Measurements from ENCODE around the gene C12orf76.

C12orf76 gene

GRCh38 chr12:110084314-110085015 lies 36.1 kb upstream of the C12orf76 start:
- in situ Hi-C loops (cut with HindIII; ENCODE audit: low sequenced_read_pairs), result no loop called here
- H3K4me3 ChIP-seq (ENCODE audit: low read depth, low read length), result no peak overlapping the region
- TF ChIP-seq CTCF (IDR thresholded peaks at IDR 0.05; ENCODE audit: low read depth, low read length, missing control alignments), result no peak
- no peak for DNase-seq (ENCODE audit: low read depth)

DNA sequence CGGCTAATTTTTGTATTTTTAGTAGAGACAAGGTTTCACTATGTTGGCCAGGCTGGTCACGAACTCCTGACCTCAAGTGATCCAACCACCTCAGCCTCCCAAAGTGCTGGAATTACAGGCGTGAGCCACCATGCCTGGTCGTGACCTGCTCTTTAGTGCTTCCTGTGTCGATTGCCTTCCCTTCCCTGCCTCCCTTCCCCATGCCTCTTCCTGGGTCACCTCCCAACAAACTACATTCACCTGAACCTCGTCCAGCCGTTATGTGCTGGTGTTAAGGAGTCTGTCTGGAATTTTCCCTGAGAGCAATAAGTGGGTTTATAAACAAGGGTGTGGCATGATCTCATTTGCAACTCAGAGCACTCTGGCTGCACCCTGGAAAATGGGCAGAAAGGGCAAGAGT lies 32.1 kb upstream of the C12orf76 start:
- no peak for TF ChIP-seq CTCF (IDR thresholded peaks at IDR 0.05; ENCODE audit: low read depth, low read length, missing control alignments)
- H3K4me3 ChIP-seq (ENCODE audit: low read depth, low read length), result no peak overlapping the region
- in situ Hi-C loops (cut with HindIII; ENCODE audit: low sequenced_read_pairs), result no loop called here
- no peak for DNase-seq (ENCODE audit: low read depth)

GRCh38 chr12:110079477-110080400 lies 31.4 kb upstream of the C12orf76 start:
- in situ Hi-C loops (cut with HindIII; ENCODE audit: low sequenced_read_pairs), result no loop called here

GRCh38 chr12:110077800-110078199 lies 29.5 kb upstream of the C12orf76 start:
- no peak for TF ChIP-seq CTCF (IDR thresholded peaks at IDR 0.05; ENCODE audit: low read depth, low read length, missing control alignments)
- no peak overlapping the region for H3K4me3 ChIP-seq (ENCODE audit: low read depth, low read length)
- DNase-seq (ENCODE audit: low read depth), result no peak
- in situ Hi-C loops (cut with HindIII; ENCODE audit: low sequenced_read_pairs), result no loop called here

More at GRCh38 chr12:110079477-110080400, 31.4 kb upstream of the C12orf76 start:
- no peak for DNase-seq (ENCODE audit: low read depth)
- TF ChIP-seq CTCF (IDR thresholded peaks at IDR 0.05; ENCODE audit: low read depth, low read length, missing control alignments), result no peak
- H3K4me3 ChIP-seq (ENCODE audit: low read depth, low read length), result no peak overlapping the region

GRCh38 chr12:110075880-110076279 lies 27.6 kb upstream of the C12orf76 start:
- in situ Hi-C loops (cut with HindIII; ENCODE audit: low sequenced_read_pairs), result no loop called here
- no peak for DNase-seq (ENCODE audit: low read depth)
- H3K4me3 ChIP-seq (ENCODE audit: low read depth, low read length), result no peak overlapping the region
- no peak for TF ChIP-seq CTCF (IDR thresholded peaks at IDR 0.05; ENCODE audit: low read depth, low read length, missing control alignments)

GRCh38 chr12:110074089-110074488 lies 25.8 kb upstream of the C12orf76 start:
- in situ Hi-C loops (cut with HindIII; ENCODE audit: low sequenced_read_pairs), result no loop called here
- DNase-seq (ENCODE audit: low read depth), result no peak
- no peak for TF ChIP-seq CTCF (IDR thresholded peaks at IDR 0.05; ENCODE audit: low read depth, low read length, missing control alignments)

More at GRCh38 chr12:110074089-110074488, 25.8 kb upstream of the C12orf76 start:
- H3K4me3 ChIP-seq (ENCODE audit: low read depth, low read length), result no peak overlapping the region
